Activated naive CD8-positive, alpha-beta T cell treated with anti-CD3 and anti-CD28 coated beads, Interleukin-2, amount 50 U/mL, for 24 hours (primary cell): ENCODE data around the gene SHPK.

Experiments
- ATAC-seq: fragments of 150-1000 bp; cut with Tn5 transposase; one replicate; pipeline ENCODE4 v1.10.0; 2021
- DNase-seq: peaks from one replicate; pipeline ENCODE4 v3.0.0; 2021
- H3K27ac Mint-ChIP-seq: one replicate; pipeline ENCODE4 v1.8.0; 2021; ENCODE audit warnings: mild to moderate bottlenecking, mixed read lengths
- H3K27me3 Mint-ChIP-seq: one replicate; pipeline ENCODE4 v1.8.0; 2021; ENCODE audit warnings: mixed read lengths
- H3K36me3 Mint-ChIP-seq: one replicate; pipeline ENCODE4 v1.8.0; 2021; ENCODE audit warnings: low read depth, mixed read lengths
- H3K4me1 Mint-ChIP-seq: one replicate; pipeline ENCODE4 v1.8.0; 2021; ENCODE audit warnings: mixed read lengths
- H3K4me3 Mint-ChIP-seq: one replicate; pipeline ENCODE4 v1.8.0; 2021; ENCODE audit warnings: mild to moderate bottlenecking, moderate library complexity, mixed read lengths
- H3K9me3 Mint-ChIP-seq: one replicate; pipeline ENCODE4 v1.8.0; 2021; ENCODE audit warnings: mixed read lengths

The SHPK gene

DNA sequence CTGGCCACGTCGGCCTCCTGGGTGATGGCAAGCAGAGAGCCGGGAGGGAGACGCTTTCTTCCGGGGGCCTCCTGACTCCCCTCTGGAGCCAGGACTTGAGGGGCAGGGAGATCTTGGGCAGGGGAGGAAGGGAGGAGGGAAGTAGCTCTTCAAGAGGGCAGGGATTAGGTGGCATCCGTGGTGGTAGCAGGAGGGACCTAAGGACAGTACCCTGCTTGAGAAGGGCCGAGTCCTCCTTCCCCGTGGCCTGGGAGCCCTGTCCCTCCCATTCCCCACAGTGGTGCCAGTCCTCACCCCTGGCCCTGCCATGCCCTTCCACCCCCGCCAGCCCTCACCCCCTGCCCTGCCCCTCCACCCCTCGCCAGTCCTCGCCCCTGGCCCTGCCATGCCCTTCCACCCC lies 19.7 kb upstream of the SHPK start:
- no peak overlapping the region for H3K27ac Mint-ChIP-seq
- H3K36me3 Mint-ChIP-seq, result peaks cover 1% of the 10 kb centered on the region
- H3K27me3 Mint-ChIP-seq, result no peaks in the 10 kb centered on the region
- H3K4me1 Mint-ChIP-seq, result no peaks in the 10 kb centered on the region
- no peak for ATAC-seq
- no peak for DNase-seq
- H3K9me3 Mint-ChIP-seq, result no peaks in the 10 kb centered on the region
- H3K4me3 Mint-ChIP-seq, result no peak overlapping the region

GRCh38 chr17:3647769-3648555 lies 11.9 kb upstream of the SHPK start:
- no peaks in the 10 kb centered on the region for H3K27me3 Mint-ChIP-seq
- H3K9me3 Mint-ChIP-seq, result no peaks in the 10 kb centered on the region
- no peak overlapping the region for H3K4me3 Mint-ChIP-seq
- DNase-seq (peak; percentile 59), ATAC-seq (peak; percentile 62)
- H3K4me1 Mint-ChIP-seq, result peaks cover 12% of the 10 kb centered on the region
- H3K27ac Mint-ChIP-seq, result no peak overlapping the region
- peaks cover 16% of the 10 kb centered on the region for H3K36me3 Mint-ChIP-seq

DNA sequence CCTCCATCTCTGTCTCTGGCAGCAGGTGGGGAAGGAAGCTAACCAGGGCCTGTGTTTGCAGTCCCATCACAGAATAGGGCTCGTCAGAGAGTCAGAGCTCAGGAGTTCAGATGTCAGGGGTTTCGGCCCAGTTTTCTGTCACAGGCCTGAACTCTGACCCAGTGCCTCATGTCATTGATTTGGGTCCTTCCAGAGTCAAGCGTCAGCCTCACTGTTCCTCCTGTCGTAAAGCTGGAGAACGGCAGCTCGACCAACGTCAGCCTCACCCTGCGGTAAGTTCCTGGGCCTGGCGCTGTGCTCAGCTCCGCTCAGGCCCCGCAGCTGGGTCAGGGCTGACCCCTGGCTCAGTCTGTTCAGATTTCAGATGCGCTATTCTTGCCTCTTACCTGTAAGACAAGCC lies 11.2 kb upstream of the SHPK start:
- DNase-seq (no peak), ATAC-seq (no peak)
- no peaks in the 10 kb centered on the region for H3K9me3 Mint-ChIP-seq
- H3K27ac Mint-ChIP-seq, result no peak overlapping the region
- H3K36me3 Mint-ChIP-seq, result peaks cover 17% of the 10 kb centered on the region
- H3K4me1 Mint-ChIP-seq, result peaks cover 18% of the 10 kb centered on the region
- no peak overlapping the region for H3K4me3 Mint-ChIP-seq
- no peaks in the 10 kb centered on the region for H3K27me3 Mint-ChIP-seq

- no peak for DNase-seq
- Mint-ChIP-seq H3K27me3 (no peaks in the 10 kb centered on the region), H3K27ac (no peak overlapping the region), H3K4me1 (peaks cover 29% of the 10 kb centered on the region), H3K9me3 (no peaks in the 10 kb centered on the region), H3K4me3 (no peak overlapping the region), H3K36me3 (peaks cover 17% of the 10 kb centered on the region)
- no peak for ATAC-seq
These were observed 9.3 kb upstream of the SHPK start for GRCh38 chr17:3645310-3645709.

DNA sequence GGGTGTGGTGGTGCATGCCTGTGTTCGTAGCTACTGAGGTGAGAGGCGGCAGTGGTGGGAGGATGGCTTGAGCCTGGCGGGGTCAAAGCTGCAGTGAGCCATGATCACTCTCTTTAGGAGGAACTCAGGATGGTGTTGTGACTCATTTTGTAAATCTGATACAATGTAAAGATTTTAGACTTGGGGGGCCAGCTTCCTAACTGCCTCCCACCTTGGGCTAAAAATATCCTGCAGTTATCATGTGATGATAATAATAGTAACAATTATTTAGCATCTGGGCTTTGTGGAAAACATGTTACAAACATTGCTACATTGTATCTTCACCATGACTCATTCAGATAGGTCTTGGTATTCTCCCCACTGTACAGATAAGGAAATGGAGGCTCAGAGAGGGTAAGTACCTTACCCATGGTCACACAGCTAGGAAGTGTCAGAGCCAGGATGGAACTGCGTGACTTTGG lies 7.9 kb upstream of the SHPK start:
- Mint-ChIP-seq H3K36me3 (peaks cover 16% of the 10 kb centered on the region), H3K4me3 (no peak overlapping the region), H3K27me3 (no peaks in the 10 kb centered on the region), H3K9me3 (no peaks in the 10 kb centered on the region), H3K27ac (peak overlapping the region; percentile 84), H3K4me1 (peaks cover 41% of the 10 kb centered on the region)
- DNase-seq (peak; percentile 18), ATAC-seq (peak; percentile 76)

GRCh38 chr17:3641717-3642486 lies 5.9 kb upstream of the SHPK start:
- no peak overlapping the region for H3K27ac Mint-ChIP-seq
- DNase-seq (no peak), ATAC-seq (no peak)
- H3K4me3 Mint-ChIP-seq, result no peak overlapping the region
- H3K9me3 Mint-ChIP-seq, result no peaks in the 10 kb centered on the region
- H3K27me3 Mint-ChIP-seq, result no peaks in the 10 kb centered on the region
- H3K36me3 Mint-ChIP-seq, result peaks cover 14% of the 10 kb centered on the region
- H3K4me1 Mint-ChIP-seq, result peaks cover 56% of the 10 kb centered on the region

DNA sequence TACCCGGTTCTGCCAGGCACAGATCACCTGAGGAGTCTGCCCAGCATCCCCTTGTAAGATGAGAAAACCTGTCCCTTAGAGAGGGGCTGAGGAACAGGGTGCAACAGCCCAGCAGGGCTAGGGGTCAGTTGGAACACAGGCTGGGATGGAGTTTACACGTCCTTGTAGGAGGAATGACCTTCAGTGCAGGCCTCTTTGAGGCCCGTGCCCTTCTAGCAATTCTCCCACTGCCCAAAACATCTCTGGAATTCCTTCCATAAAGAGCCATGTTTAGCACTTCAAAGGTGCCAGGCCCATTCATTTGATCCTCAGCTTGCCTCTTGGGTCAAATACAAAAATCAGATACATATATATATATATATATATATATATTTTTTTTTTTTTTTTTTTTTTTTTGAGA lies 5.0 kb upstream of the SHPK start:
- Mint-ChIP-seq H3K27ac (peak overlapping the region; percentile 90), H3K36me3 (peaks cover 14% of the 10 kb centered on the region), H3K27me3 (no peaks in the 10 kb centered on the region), H3K4me1 (peaks cover 56% of the 10 kb centered on the region), H3K4me3 (no peak overlapping the region), H3K9me3 (no peaks in the 10 kb centered on the region)
- ATAC-seq (no peak), DNase-seq (no peak)

- peak overlapping the region; percentile 61 for H3K4me3 Mint-ChIP-seq
- H3K27me3 Mint-ChIP-seq, result no peaks in the 10 kb centered on the region
- peak; percentile 26 for ATAC-seq
- H3K27ac Mint-ChIP-seq, result peak overlapping the region; percentile 90
- H3K36me3 Mint-ChIP-seq, result peaks cover 10% of the 10 kb centered on the region
- peaks cover 53% of the 10 kb centered on the region for H3K4me1 Mint-ChIP-seq
- H3K9me3 Mint-ChIP-seq, result no peaks in the 10 kb centered on the region
- DNase-seq, result peak; percentile 44
These were observed 4.0 kb upstream of the SHPK start for GRCh38 chr17:3639981-3640596.

GRCh38 chr17:3636908-3637373 lies 891 bp upstream of the SHPK start:
- DNase-seq (no peak), ATAC-seq (no peak)
- Mint-ChIP-seq H3K36me3 (peaks cover 4% of the 10 kb centered on the region), H3K4me1 (peaks cover 44% of the 10 kb centered on the region), H3K27me3 (no peaks in the 10 kb centered on the region), H3K27ac (no peak overlapping the region), H3K4me3 (peak overlapping the region; percentile 93), H3K9me3 (no peaks in the 10 kb centered on the region)

- no peaks in the 10 kb centered on the region for H3K27me3 Mint-ChIP-seq
- peaks cover 4% of the 10 kb centered on the region for H3K36me3 Mint-ChIP-seq
- peak overlapping the region; percentile 93 for H3K4me3 Mint-ChIP-seq
- H3K9me3 Mint-ChIP-seq, result no peaks in the 10 kb centered on the region
- DNase-seq (no peak), ATAC-seq (peak; percentile 14)
- H3K27ac Mint-ChIP-seq, result no peak overlapping the region
- H3K4me1 Mint-ChIP-seq, result peaks cover 37% of the 10 kb centered on the region
These were observed 436 bp downstream of the SHPK start for GRCh38 chr17:3635474-3636153.

DNA sequence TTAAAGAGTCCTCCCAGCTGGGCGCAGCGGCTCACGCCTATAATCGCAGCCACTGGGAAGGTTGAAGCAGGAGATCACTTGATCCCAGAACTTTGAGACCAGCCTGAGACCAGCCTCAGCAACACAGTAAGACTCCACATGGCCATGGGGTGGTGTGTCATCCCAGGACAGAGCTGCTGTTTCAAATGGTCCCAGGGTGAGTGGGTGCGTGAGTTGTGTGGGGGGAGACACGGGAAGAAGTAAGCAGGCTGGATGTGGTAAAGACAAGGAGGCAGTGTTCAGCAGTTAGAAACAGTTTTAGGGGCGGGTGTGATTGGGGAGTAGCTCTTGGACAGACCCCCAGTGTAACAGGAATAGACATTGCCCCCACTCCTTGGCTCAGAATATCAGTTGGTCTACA lies 3.8 kb downstream of the SHPK start:
- DNase-seq, result no peak
- no peaks in the 10 kb centered on the region for H3K9me3 Mint-ChIP-seq
- no peak overlapping the region for H3K27ac Mint-ChIP-seq
- no peak overlapping the region for H3K4me3 Mint-ChIP-seq
- peaks cover 10% of the 10 kb centered on the region for H3K36me3 Mint-ChIP-seq
- no peaks in the 10 kb centered on the region for H3K27me3 Mint-ChIP-seq
- H3K4me1 Mint-ChIP-seq, result peaks cover 10% of the 10 kb centered on the region
- no peak for ATAC-seq

DNA sequence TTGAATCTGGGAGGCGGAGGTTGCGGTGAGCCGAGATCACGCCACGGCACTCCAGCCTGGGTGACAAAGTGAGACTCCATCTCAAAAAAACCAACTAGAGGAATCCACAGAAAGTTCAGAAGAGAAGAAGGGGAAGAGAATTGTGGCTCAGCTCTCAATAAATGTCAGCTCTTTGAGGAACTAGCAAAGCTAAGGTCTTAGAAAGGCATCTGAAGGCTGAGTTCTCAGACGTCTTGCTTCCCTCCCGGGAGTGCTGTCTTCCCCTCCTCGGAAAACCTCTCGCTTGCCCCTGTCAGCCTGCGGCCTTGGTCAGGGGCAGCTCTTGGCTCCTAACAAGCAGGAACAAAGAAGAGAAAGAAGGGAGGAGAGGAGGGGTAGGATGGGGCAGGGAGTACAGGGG lies 5.3 kb downstream of the SHPK start:
- H3K36me3 Mint-ChIP-seq, result peaks cover 15% of the 10 kb centered on the region
- no peak overlapping the region for H3K4me3 Mint-ChIP-seq
- no peak for DNase-seq
- H3K4me1 Mint-ChIP-seq, result peaks cover 8% of the 10 kb centered on the region
- H3K27ac Mint-ChIP-seq, result no peak overlapping the region
- no peak for ATAC-seq
- H3K9me3 Mint-ChIP-seq, result no peaks in the 10 kb centered on the region
- no peaks in the 10 kb centered on the region for H3K27me3 Mint-ChIP-seq

DNA sequence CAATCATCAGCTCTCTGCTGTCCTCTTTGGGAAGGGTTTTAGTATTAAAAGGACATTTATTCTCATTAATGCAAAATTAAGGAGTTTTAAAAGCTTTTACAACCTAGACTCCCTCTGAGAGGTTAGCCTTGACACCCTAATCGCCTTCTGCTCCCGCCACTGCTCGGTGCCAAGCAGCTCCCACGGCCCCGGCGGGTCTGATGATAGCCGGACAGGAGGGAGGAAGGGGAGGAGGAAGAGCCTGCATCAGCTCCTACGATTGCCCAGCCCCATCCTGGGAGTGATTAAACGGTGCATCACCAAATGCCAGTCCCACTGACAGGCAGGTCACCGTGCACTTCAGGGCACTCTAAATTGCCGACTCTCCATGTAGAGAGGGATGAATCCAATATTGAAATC lies 8.3 kb downstream of the SHPK start:
- Mint-ChIP-seq H3K27me3 (no peaks in the 10 kb centered on the region), H3K4me1 (no peaks in the 10 kb centered on the region), H3K9me3 (no peaks in the 10 kb centered on the region), H3K4me3 (no peak overlapping the region), H3K27ac (no peak overlapping the region), H3K36me3 (peaks cover 13% of the 10 kb centered on the region)
- DNase-seq (no peak), ATAC-seq (no peak)
